ENCODE data around the gene C8G.

DNA sequence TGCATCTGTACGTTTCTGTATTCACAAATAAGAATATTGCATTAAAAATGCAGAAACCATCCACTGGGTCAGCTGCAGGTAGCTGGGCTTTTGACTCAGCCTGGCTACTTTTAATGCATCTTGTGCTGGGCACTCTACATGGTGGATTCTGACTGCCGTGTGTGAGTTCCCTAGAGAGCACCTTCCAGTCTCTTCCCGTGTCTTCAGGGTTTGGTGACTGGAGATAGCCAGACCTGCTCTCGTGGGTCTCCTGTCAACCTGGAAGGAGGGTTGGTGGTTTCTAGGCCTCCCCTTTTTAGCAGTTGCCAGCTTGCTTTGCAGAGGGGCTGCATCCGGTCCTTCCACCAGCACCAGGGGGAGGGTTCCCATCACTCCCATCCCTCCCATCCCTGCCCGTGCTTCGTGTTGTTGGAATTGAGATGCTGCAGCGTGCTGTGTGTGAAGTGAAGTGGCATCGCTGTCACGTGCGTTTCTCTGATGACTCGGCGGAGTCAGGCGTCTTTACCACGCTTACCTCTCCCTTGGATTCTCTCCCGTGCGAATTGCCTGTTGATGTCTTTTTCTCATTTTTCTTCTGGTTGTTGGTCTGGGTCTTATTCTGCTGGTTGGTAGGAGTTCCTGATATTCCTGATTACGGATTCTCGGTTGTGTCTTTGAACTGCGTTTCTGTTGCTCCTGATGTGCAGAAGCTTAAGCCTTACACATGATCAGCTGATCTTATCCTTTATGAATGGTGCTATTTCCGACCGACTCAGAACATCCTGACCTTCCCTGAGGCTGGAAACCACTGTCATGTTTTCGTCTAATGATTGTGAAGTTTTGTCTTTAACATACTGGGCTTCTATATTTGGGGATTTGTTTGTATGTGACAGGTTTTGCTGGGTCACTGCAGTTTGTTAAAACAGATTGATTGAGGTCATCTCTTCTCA is 17.4 kb upstream of the C8G start:
- TF ChIP-seq CTCF (IDR thresholded peaks at IDR 0.05) (no peak), SIN3A (IDR thresholded peaks at IDR 0.05; ENCODE audit: borderline replicate concordance, insufficient read depth, low read depth, low read length) (no peak), POLR2AphosphoS5 (IDR thresholded peaks at IDR 0.05; ENCODE audit: low read depth, low read length) (no peak)
